HG02642 (cell line): ENCODE data around the gene NEAT1.

Source experiments
- ATAC-seq: cut with Tn5 transposase; IDR thresholded peaks from one replicate; pipeline ENCODE4 v1.9.1; 2021; ENCODE audit warnings: mild to moderate bottlenecking; ENCODE audit not compliant: unreplicated experiment, poor library complexity

NEAT1 gene

DNA sequence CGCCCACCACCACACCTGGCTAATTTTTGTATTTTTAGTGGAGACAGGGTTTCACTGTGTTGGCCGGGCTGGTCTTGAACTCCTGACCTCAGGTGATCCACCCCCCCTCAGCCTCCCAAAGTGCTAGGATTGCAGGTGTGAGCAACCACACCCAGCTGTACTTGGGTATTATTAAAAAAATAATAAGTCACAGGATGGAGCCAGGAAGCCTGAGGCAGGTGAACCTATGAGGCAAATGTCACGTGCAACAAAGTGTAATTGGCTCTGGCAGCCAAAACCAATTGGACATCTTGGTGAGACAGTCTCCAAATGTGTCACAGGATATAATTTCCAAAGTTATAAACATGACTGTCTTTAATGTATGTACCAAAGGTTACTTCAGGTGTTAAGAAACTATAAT is 52.3 kb downstream of the NEAT1 start:
- ATAC-seq = no peak

DNA sequence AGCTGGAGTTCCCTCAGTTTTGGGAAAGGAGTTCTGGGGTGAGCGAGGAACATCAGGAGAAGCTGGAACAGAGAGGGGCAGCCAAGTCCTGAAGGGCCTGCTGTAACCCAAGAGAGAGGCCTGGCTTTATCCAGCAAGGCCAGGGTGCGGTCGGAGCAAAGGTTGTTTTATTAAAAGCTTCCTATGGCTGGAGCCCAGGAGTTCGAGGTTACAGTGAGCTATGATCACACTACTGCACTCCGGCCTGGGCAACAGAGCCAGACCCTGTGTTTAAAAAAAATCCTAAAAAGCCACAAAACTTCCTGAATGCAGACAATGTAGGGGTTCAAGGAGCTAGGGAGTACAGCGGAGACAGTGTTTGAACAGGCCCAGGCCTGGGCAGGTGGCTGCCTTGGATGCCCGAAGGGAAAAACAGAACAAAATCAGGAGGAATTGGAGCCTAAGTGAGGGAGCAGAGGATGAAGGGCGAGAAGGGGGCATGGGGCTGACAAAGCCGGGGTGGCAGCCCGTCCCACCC is 54.1 kb downstream of the NEAT1 start:
- ATAC-seq = peak; percentile 26

GRCh38 chr11:65477149-65477965 is 54.8 kb downstream of the NEAT1 start:
- peak; percentile 88 for ATAC-seq

- no peak for ATAC-seq
These were observed 56.0 kb downstream of the NEAT1 start for GRCh38 chr11:65478388-65479183.

- no peak for ATAC-seq
These were observed 56.9 kb downstream of the NEAT1 start for GRCh38 chr11:65479184-65480145.

GRCh38 chr11:65482306-65482850 is 59.8 kb downstream of the NEAT1 start:
- ATAC-seq = no peak

GRCh38 chr11:65485920-65486219 is 63.3 kb downstream of the NEAT1 start:
- ATAC-seq = no peak

DNA sequence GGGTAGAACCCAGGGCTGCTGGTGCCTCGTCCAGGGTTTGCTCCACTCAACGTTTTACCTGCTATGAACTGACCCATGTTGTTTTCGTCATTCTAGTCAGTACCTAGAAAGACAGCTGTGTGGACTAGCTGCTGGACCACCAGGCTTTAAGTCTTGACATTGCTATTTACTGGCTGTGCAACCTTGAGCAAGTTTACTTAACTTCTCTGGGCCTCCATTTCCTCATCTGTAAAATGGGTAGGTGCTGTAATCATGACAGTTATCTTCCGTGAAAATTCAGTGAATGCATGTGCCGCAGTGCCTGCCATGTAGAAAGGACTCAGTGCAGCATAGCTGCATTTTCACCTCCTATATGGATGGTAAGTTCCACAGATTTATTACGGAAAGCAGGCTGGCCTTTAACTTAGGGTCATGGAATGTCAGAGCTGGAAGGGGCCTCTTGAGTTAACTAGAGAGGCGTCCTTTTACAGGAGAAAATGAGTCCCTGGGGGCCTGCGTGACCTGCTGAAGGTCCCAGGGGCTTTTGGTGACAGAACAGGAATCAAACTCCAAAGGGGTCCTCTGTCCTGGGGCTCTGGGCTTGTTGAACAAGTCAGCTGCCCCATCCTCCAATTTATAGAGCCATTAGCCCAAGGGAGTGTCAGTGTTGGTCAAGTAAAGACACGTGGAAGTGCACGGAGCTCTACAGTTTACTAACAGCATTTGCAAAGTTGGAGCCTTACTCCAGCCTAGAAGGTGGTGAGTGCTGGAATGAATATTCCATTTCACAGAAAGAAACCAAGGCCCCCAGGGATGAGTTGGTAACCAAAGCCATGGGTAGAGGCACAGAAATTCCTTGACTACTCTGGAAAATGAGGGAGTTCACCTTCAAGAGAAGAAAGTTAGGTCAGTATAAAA is 64.2 kb downstream of the NEAT1 start:
- ATAC-seq = no peak

DNA sequence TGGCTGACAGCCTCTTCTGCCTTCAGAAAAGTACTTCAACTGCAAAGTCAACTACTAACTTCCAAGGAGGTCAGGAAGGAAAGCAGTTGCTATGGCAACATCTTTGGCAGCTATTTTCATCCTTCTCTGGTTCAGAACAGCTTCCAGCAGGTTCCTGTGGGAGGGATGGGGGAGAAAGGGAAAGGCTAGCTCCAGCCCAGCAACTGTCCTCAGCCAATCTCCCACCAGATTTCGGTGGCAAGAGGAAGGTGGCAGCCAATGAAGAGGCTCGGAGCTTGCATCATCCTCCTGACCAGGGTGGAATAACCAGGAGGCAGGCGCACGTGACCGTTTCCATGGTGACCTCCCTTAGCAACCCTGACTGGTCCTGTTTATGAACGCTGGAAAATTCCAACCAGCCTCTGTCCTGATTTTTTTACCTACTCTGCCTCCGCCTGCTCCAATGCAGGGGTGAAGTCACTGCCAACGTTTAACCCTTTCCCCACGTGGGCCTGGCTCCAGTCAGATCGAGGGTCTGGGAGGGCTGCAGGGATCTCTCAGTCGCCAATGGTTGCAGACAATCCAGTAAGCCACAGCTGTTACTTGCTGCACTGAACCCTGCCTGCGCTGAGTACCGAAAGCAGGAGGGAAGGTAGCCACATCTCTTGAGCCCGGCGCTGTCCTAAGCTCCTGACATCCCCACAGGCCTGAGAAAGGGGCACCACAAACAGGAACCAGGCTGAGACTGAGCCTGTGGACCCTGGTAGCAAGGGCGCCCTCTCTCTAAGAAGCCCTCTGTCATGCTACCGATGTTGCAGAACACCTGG is 65.1 kb downstream of the NEAT1 start:
- ATAC-seq = peak; percentile 70

- ATAC-seq = peak; percentile 1
These were observed 65.9 kb downstream of the NEAT1 start for GRCh38 chr11:65488273-65489034.

GRCh38 chr11:65489035-65489705 is 66.6 kb downstream of the NEAT1 start:
- ATAC-seq = no peak

DNA sequence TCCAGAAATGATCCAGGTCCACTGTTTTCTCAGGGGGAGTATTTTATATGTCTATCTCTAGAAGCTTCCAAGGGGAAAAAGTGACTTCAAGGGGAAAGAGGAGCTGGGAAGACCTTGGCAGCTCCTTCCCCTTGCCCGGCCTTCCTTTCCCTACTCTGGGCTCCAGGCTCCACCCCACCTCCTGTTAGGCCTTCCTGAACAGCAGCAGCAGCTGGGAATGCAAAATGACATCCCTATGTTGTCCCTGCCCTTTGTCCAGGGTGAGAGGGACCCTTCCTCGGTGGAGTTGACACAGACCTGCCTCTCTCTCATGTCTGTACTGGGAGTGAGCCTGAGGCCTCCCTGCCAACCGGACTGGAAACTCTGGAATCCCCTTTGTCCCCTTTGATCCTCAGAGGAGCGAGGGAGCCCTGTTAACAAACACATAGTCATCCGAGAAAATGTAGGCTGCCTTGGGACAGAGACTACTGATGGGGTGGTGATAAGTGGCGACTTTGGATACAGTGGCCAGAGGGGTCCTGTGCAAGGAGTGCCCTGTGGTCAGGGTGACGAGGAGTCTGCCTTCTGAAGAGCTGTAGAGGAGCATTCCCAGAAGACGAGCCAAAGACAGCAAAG is 67.2 kb downstream of the NEAT1 start:
- no peak for ATAC-seq

DNA sequence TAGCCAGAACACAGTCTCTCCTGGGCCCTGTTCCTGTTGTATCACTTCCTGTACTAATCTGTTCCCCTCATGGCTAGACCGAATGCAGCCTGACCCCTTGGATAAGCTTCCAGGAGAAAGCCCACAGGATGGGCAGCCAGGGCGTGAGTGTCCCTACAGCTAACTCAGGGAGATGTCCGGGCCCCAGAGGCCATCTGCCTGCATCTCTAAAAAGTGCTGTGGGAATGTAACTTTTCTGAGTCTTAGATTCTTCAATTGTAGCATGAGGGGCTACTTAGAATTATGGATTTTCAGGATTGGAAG is 68.5 kb downstream of the NEAT1 start:
- no peak for ATAC-seq

DNA sequence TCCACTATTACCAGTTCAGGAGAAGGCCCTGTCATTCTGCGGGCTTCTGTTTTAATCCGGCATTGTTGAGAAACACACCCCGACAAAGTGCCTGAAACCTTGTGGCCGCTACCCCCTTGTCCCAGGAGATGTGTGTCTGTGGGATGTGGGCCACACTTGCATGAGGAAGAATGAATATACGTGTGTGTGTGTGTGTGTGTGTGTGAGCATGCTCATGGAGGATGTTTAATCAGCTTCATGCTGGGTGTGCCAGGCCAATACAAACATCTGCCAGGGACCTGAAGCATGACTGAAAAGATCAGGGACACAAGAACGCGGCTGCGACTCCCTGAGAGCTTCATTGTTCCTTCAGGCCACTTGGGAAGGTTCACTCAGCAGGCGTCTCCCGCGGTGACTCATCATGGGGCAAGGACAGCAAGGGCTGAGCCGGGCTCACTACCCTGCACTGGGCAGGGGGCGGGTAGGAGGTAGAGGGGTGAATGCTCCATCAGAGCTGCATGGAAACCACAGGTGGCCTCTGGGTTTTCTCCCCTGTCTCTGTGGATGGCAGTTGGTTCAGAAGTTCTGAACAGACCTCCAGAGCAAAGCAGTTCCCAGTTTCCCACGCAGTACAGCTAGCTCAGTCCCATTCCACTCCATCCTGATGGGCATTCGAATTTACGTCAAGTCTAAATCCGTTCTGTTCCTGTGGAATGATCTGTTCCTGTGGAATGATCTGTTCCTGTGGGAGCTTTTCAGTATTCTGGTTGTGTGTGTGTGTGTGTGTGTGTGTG is 69.2 kb downstream of the NEAT1 start:
- ATAC-seq = no peak

DNA sequence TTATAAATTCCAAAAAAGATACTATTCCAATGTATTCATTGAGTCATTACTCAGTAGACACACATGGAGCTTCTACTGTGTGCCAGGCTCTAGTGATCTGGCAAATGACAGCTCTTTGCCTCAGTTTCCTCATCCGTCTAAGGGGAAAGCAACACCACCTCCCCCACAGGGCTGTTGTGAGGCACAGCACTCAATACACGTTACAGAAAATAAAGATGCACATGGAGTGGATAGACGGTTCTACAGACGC is 69.7 kb downstream of the NEAT1 start:
- ATAC-seq = no peak

DNA sequence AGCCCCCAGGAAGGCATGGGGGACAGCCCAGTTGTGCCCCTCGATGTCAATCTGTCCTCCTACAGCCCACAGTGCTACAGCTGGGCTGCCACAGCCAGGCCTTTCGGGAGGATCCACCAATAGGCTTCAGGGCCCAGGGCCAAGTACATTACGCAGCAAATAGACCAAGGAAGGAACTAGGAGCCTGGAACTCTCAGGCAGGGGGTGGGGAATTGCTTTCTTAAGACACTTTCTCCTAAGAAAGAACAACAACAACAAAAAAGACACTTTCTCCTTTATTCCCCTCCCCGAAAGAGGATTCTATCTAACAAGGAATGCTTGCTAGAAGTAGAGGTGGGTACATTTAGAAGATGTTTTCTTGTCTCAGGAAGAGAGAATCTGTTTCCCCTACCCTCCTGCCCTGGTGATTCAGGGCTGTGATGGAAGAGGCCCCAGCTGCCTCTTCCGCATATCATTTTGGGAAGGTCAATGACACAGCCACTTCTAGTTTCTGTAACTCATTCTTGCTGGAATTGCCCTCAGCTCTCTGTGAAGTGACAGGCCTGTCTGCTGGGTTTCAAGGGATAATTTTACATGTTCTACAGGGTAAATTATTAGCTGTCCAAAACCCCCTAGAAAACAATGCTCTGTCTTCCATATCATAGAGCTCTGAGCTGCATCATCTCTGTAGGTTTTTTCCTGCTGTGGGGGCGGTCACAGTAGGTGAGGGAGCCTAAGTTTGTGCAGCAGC is 70.2 kb downstream of the NEAT1 start:
- ATAC-seq = no peak
